K562 (cell line): ENCODE results near the gene PEX13. TPM values are rescaled to one million over a fixed set of nuclear protein-coding genes. Genes with fewer than 3 reads are reported as not detected.
A peak's percentile ranks its signal among the peaks of the same experiment; 100 is the strongest.

Experiments used
- DMBX1 ChIP-seq: fragments of 250-450 bp; sonication (Bioruptor Pico); IDR thresholded peaks from 2 replicates; pipeline ENCODE4 v1.8.0; 2022; ENCODE audit warnings: inconsistent platforms, mild to moderate bottlenecking, moderate library complexity, borderline replicate concordance
- GABPB2 ChIP-seq: fragments of 250-450 bp; sonication (Bioruptor Pico); conservative IDR thresholded peaks from 2 replicates; pipeline ENCODE4 v1.5.1; 2021; ENCODE audit warnings: mild to moderate bottlenecking
- MBD2 ChIP-seq: sonication (generic); IDR thresholded peaks from 2 replicates; pipeline ENCODE4 v1.6.1; 2016; ENCODE audit warnings: low read depth, borderline replicate concordance
- MEIS2 ChIP-seq: fragments of 450-650 bp; IDR thresholded peaks from 2 replicates; pipeline ENCODE4 v1.6.1; 2014; ENCODE audit warnings: mild to moderate bottlenecking; ENCODE audit not compliant: partially characterized antibody
- MIER1 ChIP-seq: fragments of 450-650 bp; IDR thresholded peaks from 2 replicates; pipeline ENCODE4 v1.6.1; 2016; ENCODE audit warnings: antibody characterized with exemption, mild to moderate bottlenecking, low read depth
- RBM15 ChIP-seq: fragments of 200-400 bp; formaldehyde crosslinking; IDR thresholded peaks from 2 replicates; pipeline ENCODE4 v1.6.1; 2018; ENCODE audit warnings: mild to moderate bottlenecking, low read length, moderate library complexity; ENCODE audit not compliant: insufficient read depth
- SAP30 ChIP-seq: fragments of 200-600 bp; sonication (generic); IDR thresholded peaks from 2 replicates; pipeline ENCODE4 v1.6.1; 2012; ENCODE audit warnings: borderline replicate concordance, low read depth, mild to moderate bottlenecking, moderate library complexity, low read length, control low read depth, inconsistent platforms; ENCODE audit not compliant: insufficient read depth, poor library complexity, severe bottlenecking
- SIRT6 ChIP-seq: IDR thresholded peaks from one replicate; pipeline ENCODE4 v1.6.1; 2012; ENCODE audit warnings: low read depth, mild to moderate bottlenecking, control low read depth, inconsistent platforms, low read length, moderate library complexity
- SNIP1 ChIP-seq: fragments of 450-650 bp; IDR thresholded peaks from 2 replicates; pipeline ENCODE4 v1.7.1; 2017; ENCODE audit warnings: low read depth, mild to moderate bottlenecking
- STAT5B ChIP-seq: fragments of 250-450 bp; sonication (Bioruptor Pico); IDR thresholded peaks from 2 replicates; pipeline ENCODE4 v1.8.0; 2021; ENCODE audit warnings: mild to moderate bottlenecking, inconsistent platforms
- ZBTB1 ChIP-seq: sonication (generic); formaldehyde crosslinking; IDR thresholded peaks from 2 replicates; pipeline ENCODE4 v1.8.1; 2023; ENCODE audit warnings: missing genetic modification reagents, low read depth, mild to moderate bottlenecking, borderline replicate concordance
- ZNF24 ChIP-seq: fragments of 450-650 bp; IDR thresholded peaks from 2 replicates; pipeline ENCODE4 v1.6.1; 2016
- ZNF3 ChIP-seq: fragments of 250-450 bp; sonication (Bioruptor Pico); IDR thresholded peaks from 2 replicates; pipeline ENCODE4 v1.5.0; 2021; ENCODE audit warnings: mild to moderate bottlenecking, moderate library complexity
- polyA plus RNA-seq, 8 experiments: library from polyadenylated mRNA; depleted of rRNA in 4 of 8; stranded (reverse) in 5 of 8; unstranded in 3 of 8; fragments of >200 nt; fragmentation: Nextera tagmentation in 2 of 8; fragmentation: Illumina TruSeq in 1 of 8; extraction: Ambion mirVana in 2 of 8; extraction: Trizol in 1 of 8; gene quantifications; 2 replicates each; pipeline versions ENCODE4 v1.2.1 to v1.2.3, GENCODE V29; 2011 to 2014; ENCODE audit warnings: inconsistent platforms in 1 of 8, missing spikeins in 1 of 8
- total RNA-seq, 7 experiments: library from RNA; depleted of rRNA in 6 of 7; stranded (reverse); fragments of >200 nt in 6 of 7; fragmentation: Illumina TruSeq in 2 of 7; extraction: Trizol in 2 of 7; gene quantifications; 2 replicates each; pipeline versions ENCODE4 v1.2.1 to v1.2.3, GENCODE V29; 2011 to 2021; ENCODE audit warnings: low replicate concordance in 1 of 7
- TF ChIP-seq, protein P1 (sequence below): fragments of 250-450 bp; sonication (Bioruptor Pico); IDR thresholded peaks from 2 replicates; pipeline ENCODE4 v1.4.0; 2020; ENCODE audit warnings: mild to moderate bottlenecking
- TF ChIP-seq, protein P2 (sequence below): fragments of 150-350 bp; conservative IDR thresholded peaks from 2 replicates; pipeline ENCODE4 v1.6.1; 2014; ENCODE audit warnings: low read length
- TF ChIP-seq, protein P3 (sequence below): fragments of 450-650 bp; IDR thresholded peaks from 2 replicates; pipeline ENCODE4 v1.6.1; 2017; ENCODE audit warnings: antibody characterized with exemption, mild to moderate bottlenecking
- TF ChIP-seq, protein P4 (sequence below): sonication (generic); formaldehyde crosslinking; IDR thresholded peaks from 2 replicates; pipeline ENCODE4 v1.8.0; 2023; ENCODE audit warnings: mild to moderate bottlenecking, missing genetic modification reagents

Gene PEX13
- total and polyA plus RNA-seq, 9 of the 15 experiments (the other 6 are each of a cell fraction or from before 2014, with no cell fraction given), result 4.0 to 30.4 (median 18.8) TPM

DNA sequence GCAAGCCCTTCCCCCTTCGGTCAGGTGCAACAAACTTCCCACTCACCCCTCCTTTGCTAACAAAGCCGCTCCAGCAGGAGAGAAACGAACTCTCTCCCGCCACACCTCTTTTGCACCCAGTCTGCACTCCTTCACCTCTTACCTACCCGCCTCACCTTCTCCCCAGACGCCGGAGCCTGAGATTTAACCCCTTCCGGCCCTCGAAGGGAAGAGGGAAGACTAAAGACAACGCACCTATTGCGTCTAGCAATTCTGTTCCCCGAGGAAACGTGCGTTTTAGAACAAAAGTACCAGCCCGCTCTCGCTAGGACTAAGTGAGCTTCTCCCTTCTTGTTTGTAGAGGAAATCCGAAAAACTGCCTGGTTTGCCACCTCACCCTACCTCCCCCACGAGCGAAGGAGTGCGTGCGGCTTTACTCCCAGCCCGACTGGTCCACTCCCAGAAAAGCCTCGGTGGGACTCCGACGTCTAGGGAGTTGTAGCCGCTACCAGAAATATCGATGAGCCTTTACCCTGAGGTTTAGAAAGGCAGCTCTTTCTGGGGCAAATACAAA lies 441 bp upstream of the PEX13 start (continued):
- TF ChIP-seq SAP30 (peak; percentile 72), ZNF3 (CRISPR knock-in tag) (no peak), MIER1 (peak; percentile 52; the same call in 1 of the 2 replicates), STAT5B (CRISPR knock-in tag) (no peak), MBD2 (peak; percentile 46), DMBX1 (CRISPR knock-in tag) (no peak), MEIS2 (no peak), GABPB2 (CRISPR knock-in tag) (no peak), ZBTB1 (CRISPR knock-in tag) (no peak), RBM15 (no peak), ZNF24 (no peak; the same call in 1 of the 2 replicates), SIRT6 (no peak), SNIP1 (peak; percentile 58)
- TF ChIP-seq, protein P1, sequence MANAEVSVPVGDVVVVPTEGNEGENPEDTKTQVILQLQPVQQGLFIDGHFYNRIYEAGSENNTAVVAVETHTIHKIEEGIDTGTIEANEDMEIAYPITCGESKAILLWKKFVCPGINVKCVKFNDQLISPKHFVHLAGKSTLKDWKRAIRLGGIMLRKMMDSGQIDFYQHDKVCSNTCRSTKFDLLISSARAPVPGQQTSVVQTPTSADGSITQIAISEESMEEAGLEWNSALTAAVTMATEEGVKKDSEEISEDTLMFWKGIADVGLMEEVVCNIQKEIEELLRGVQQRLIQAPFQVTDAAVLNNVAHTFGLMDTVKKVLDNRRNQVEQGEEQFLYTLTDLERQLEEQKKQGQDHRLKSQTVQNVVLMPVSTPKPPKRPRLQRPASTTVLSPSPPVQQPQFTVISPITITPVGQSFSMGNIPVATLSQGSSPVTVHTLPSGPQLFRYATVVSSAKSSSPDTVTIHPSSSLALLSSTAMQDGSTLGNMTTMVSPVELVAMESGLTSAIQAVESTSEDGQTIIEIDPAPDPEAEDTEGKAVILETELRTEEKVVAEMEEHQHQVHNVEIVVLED, result no peak
- TF ChIP-seq, protein P2, sequence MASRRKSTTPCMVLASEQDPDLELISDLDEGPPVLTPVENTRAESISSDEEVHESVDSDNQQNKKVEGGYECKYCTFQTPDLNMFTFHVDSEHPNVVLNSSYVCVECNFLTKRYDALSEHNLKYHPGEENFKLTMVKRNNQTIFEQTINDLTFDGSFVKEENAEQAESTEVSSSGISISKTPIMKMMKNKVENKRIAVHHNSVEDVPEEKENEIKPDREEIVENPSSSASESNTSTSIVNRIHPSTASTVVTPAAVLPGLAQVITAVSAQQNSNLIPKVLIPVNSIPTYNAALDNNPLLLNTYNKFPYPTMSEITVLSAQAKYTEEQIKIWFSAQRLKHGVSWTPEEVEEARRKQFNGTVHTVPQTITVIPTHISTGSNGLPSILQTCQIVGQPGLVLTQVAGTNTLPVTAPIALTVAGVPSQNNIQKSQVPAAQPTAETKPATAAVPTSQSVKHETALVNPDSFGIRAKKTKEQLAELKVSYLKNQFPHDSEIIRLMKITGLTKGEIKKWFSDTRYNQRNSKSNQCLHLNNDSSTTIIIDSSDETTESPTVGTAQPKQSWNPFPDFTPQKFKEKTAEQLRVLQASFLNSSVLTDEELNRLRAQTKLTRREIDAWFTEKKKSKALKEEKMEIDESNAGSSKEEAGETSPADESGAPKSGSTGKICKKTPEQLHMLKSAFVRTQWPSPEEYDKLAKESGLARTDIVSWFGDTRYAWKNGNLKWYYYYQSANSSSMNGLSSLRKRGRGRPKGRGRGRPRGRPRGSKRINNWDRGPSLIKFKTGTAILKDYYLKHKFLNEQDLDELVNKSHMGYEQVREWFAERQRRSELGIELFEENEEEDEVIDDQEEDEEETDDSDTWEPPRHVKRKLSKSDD, result 0 out of 2 replicates have a peak, but pooled peaks have one; percentile 31
- TF ChIP-seq, protein P3, sequence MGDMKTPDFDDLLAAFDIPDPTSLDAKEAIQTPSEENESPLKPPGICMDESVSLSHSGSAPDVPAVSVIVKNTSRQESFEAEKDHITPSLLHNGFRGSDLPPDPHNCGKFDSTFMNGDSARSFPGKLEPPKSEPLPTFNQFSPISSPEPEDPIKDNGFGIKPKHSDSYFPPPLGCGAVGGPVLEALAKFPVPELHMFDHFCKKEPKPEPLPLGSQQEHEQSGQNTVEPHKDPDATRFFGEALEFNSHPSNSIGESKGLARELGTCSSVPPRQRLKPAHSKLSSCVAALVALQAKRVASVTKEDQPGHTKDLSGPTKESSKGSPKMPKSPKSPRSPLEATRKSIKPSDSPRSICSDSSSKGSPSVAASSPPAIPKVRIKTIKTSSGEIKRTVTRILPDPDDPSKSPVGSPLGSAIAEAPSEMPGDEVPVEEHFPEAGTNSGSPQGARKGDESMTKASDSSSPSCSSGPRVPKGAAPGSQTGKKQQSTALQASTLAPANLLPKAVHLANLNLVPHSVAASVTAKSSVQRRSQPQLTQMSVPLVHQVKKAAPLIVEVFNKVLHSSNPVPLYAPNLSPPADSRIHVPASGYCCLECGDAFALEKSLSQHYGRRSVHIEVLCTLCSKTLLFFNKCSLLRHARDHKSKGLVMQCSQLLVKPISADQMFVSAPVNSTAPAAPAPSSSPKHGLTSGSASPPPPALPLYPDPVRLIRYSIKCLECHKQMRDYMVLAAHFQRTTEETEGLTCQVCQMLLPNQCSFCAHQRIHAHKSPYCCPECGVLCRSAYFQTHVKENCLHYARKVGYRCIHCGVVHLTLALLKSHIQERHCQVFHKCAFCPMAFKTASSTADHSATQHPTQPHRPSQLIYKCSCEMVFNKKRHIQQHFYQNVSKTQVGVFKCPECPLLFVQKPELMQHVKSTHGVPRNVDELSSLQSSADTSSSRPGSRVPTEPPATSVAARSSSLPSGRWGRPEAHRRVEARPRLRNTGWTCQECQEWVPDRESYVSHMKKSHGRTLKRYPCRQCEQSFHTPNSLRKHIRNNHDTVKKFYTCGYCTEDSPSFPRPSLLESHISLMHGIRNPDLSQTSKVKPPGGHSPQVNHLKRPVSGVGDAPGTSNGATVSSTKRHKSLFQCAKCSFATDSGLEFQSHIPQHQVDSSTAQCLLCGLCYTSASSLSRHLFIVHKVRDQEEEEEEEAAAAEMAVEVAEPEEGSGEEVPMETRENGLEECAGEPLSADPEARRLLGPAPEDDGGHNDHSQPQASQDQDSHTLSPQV, result no peak
- TF ChIP-seq, protein P4, sequence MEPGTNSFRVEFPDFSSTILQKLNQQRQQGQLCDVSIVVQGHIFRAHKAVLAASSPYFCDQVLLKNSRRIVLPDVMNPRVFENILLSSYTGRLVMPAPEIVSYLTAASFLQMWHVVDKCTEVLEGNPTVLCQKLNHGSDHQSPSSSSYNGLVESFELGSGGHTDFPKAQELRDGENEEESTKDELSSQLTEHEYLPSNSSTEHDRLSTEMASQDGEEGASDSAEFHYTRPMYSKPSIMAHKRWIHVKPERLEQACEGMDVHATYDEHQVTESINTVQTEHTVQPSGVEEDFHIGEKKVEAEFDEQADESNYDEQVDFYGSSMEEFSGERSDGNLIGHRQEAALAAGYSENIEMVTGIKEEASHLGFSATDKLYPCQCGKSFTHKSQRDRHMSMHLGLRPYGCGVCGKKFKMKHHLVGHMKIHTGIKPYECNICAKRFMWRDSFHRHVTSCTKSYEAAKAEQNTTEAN (CRISPR knock-in tag), result no peak
